HEK293T (cell line): ENCODE results near the gene DCXR.
A peak's percentile ranks its signal among the peaks of the same experiment; 100 is the strongest.

ENCODE experiments used
- CTCF ChIA-PET: fragments of 350-600 bp; formaldehyde crosslinking; extraction: SDS; loops from one replicate; lab custom pipeline; 2021; ENCODE audit warnings: antibody characterized with exemption, inconsistent platforms; lab: Yijun Ruan, JAX
- POLR2A ChIA-PET: fragments of 350-600 bp; formaldehyde crosslinking; extraction: SDS; loops from one replicate; lab custom pipeline; 2020; ENCODE audit warnings: antibody characterized with exemption, inconsistent platforms; lab: Yijun Ruan, JAX
- DNase-seq: peaks from one replicate; pipeline ENCODE4 v3.0.0; 2012; ENCODE audit warnings: mixed read lengths; ENCODE audit errors: extremely low spot score
- ARNT ChIP-seq: fragments of 450-650 bp; IDR thresholded peaks from 2 replicates; pipeline ENCODE4 v1.6.1; 2017; ENCODE audit warnings: mild to moderate bottlenecking
- BHLHE40 ChIP-seq: fragments of 450-650 bp; IDR thresholded peaks from 2 replicates; pipeline ENCODE4 v1.6.1; 2016; ENCODE audit warnings: mild to moderate bottlenecking, moderate library complexity, borderline replicate concordance
- CTBP1 ChIP-seq: fragments of 450-650 bp; IDR thresholded peaks from 2 replicates; pipeline ENCODE4 v1.6.1; 2016; ENCODE audit warnings: borderline replicate concordance
- ELF4 ChIP-seq: fragments of 450-650 bp; IDR thresholded peaks from 2 replicates; pipeline ENCODE4 v1.6.1; 2017; ENCODE audit warnings: antibody characterized with exemption
- FOXA1 ChIP-seq: fragments of 450-650 bp; IDR thresholded peaks from 2 replicates; pipeline ENCODE4 v1.6.1; 2016; ENCODE audit warnings: mild to moderate bottlenecking
- FOXK2 ChIP-seq: fragments of 450-650 bp; IDR thresholded peaks from 2 replicates; pipeline ENCODE4 v1.6.1; 2016; ENCODE audit warnings: mild to moderate bottlenecking
- FOXM1 ChIP-seq: fragments of 450-650 bp; IDR thresholded peaks from 2 replicates; pipeline ENCODE4 v1.6.1; 2017; ENCODE audit warnings: mild to moderate bottlenecking, borderline replicate concordance
- HDGF ChIP-seq: fragments of 450-650 bp; IDR thresholded peaks from 2 replicates; pipeline ENCODE4 v1.6.1; 2017; ENCODE audit warnings: antibody characterized with exemption, borderline replicate concordance
- L3MBTL2 ChIP-seq: fragments of 450-650 bp; conservative IDR thresholded peaks from 2 replicates; pipeline ENCODE4 v1.6.1; 2016; ENCODE audit warnings: mild to moderate bottlenecking
- LEF1 ChIP-seq: fragments of 450-650 bp; IDR thresholded peaks from 2 replicates; pipeline ENCODE4 v1.6.1; 2017; ENCODE audit warnings: mild to moderate bottlenecking, borderline replicate concordance
- NFRKB ChIP-seq: fragments of 450-650 bp; IDR thresholded peaks from 2 replicates; pipeline ENCODE4 v1.6.1; 2016; ENCODE audit warnings: mild to moderate bottlenecking, moderate library complexity
- SP1 ChIP-seq: fragments of 450-650 bp; IDR thresholded peaks from 2 replicates; pipeline ENCODE4 v1.6.1; 2017
- SUZ12 ChIP-seq: fragments of 450-650 bp; IDR thresholded peaks from 2 replicates; pipeline ENCODE4 v1.6.1; 2016; ENCODE audit warnings: mild to moderate bottlenecking
- TARDBP ChIP-seq: fragments of 450-650 bp; IDR thresholded peaks from 2 replicates; pipeline ENCODE4 v1.6.1; 2016
- ZNF384 ChIP-seq: fragments of 450-650 bp; IDR thresholded peaks from 2 replicates; pipeline ENCODE4 v1.6.1; 2016
- TF ChIP-seq, protein P1 (sequence below): fragments of 450-650 bp; IDR thresholded peaks from 2 replicates; pipeline ENCODE4 v1.6.1; 2016

DCXR gene

DNA sequence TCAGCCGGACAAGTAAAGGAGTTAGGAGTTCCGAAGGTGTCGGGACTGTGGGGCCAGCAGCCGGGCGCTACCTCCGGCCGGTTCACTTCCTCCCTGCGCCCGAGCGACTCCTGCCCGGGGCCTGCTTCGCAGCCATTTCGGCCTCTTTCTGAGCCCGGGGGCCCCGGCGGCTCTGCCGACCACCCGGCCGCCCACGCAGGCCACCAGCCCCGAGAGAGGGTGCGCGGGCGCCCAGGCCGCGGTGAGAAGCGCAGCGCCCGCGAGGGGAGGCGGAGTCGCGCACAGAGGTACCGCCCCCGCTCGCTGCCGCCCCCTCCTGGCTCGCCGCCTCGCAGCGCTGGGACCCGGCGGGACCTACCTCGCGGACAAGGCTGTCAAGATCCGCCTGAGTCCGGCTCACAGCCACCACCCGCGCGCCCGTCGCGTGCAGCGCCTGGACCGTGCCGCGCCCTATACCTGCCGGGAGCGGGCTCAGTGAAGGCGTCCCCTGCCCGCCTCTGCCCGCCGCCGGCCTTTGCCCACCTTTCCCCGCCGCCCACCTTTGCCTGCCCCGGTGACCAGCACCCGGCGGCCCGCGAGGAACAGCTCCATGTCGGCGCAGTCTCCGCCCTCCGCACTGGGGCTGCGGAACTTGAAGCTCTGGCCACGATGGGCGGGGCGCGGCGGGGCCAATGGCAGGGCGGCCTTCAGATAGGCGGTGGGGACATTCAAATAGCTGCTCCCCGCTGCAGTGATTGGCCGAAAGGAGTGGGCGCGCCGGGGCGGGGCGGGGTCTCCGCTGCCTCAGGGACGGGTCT is at the start of gene DCXR:
Gene DCXR, minus strand, starts transcription at position 606 of the 797 bp plus-strand sequence. Its CDS starts 15 bp downstream, at position 591.
- POLR2A ChIA-PET = interaction anchor here (0.5 to 1.8 kb wide), 21 partner anchors 8 to 168 kb away, joined by 3 to 22 read pairs (median 4); partner anchors contain the start of genes CENPX, DUS1L, FASN and GPS1
- CTCF ChIA-PET = interaction anchor here (0.6 to 1.7 kb wide), 12 partner anchors 11 to 377 kb away, joined by 3 to 17 read pairs (median 4); partner anchors contain the start of genes CENPX, FASN, LRRC45 and NOTUM
- TF ChIP-seq CTBP1 = no peak
- TF ChIP-seq FOXM1 = no peak
- TF ChIP-seq FOXK2 = no peak
- TF ChIP-seq ARNT = no peak
- no peak for TF ChIP-seq NFRKB
- no peak for TF ChIP-seq SP1
- TF ChIP-seq, protein P1, sequence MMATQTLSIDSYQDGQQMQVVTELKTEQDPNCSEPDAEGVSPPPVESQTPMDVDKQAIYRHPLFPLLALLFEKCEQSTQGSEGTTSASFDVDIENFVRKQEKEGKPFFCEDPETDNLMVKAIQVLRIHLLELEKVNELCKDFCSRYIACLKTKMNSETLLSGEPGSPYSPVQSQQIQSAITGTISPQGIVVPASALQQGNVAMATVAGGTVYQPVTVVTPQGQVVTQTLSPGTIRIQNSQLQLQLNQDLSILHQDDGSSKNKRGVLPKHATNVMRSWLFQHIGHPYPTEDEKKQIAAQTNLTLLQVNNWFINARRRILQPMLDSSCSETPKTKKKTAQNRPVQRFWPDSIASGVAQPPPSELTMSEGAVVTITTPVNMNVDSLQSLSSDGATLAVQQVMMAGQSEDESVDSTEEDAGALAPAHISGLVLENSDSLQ = peak; percentile 86
- 0 out of 2 replicates have a peak, but pooled peaks have one; percentile 45 for TF ChIP-seq HDGF
- TF ChIP-seq ELF4 = no peak
- TF ChIP-seq TARDBP = no peak
- peak; percentile 68 for TF ChIP-seq L3MBTL2
- TF ChIP-seq BHLHE40 = no peak
- DNase-seq = peak; percentile 94

DNA sequence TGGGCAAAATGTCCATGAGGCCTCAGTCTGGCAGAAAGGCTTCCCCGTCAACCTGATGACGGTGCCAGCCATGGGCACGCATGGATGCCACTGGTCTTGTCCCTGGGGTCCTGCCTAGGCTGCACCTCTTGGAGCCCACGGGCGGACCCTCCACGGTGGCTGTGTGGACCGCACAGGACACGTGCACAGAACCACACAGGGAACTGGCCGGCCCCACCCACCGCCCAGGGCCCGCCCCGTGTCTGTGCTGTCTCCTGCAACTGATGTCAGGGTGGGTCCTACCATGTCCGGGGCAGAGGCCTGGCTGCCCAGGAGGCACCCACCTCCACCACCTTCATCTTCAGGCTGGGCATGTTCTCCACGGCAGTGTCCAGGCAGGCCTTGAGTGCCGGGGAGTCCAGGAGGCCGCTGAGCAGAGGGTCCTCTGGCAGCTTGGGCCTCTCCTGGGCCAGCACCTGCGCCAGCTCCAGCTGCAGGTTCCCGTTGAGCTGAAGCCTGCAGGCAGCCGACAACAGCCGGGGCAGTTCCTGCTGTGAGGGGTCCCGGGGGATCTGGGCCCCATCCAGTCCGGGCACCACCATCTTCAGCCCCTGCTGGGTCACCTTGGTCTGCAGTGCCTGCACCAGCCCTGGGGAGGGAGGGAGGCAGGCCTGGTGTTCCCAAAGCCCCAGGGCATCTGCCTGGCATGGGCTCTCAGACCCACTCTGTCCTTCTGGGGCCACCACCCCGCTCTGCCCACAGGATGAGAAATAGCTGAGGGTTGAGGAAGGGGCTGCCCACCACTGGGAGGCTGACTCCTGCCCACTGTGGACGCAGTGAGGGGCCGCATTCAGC is 48.7 kb upstream of the DCXR start:
- ChIA-PET CTCF (interaction anchor here (0.6 kb wide), 1 partner anchor 181 kb away, joined by 3 read pairs; no protein-coding TSS in a partner anchor), POLR2A (interaction anchor here (5.2 kb wide), 1 partner anchor 12 kb away, joined by 19 read pairs; the partner anchor contains the start of gene FASN)
- DNase-seq = no peak
- TF ChIP-seq ZNF384 = no peak
- TF ChIP-seq BHLHE40 = no peak
- TF ChIP-seq ARNT = no peak

DNA sequence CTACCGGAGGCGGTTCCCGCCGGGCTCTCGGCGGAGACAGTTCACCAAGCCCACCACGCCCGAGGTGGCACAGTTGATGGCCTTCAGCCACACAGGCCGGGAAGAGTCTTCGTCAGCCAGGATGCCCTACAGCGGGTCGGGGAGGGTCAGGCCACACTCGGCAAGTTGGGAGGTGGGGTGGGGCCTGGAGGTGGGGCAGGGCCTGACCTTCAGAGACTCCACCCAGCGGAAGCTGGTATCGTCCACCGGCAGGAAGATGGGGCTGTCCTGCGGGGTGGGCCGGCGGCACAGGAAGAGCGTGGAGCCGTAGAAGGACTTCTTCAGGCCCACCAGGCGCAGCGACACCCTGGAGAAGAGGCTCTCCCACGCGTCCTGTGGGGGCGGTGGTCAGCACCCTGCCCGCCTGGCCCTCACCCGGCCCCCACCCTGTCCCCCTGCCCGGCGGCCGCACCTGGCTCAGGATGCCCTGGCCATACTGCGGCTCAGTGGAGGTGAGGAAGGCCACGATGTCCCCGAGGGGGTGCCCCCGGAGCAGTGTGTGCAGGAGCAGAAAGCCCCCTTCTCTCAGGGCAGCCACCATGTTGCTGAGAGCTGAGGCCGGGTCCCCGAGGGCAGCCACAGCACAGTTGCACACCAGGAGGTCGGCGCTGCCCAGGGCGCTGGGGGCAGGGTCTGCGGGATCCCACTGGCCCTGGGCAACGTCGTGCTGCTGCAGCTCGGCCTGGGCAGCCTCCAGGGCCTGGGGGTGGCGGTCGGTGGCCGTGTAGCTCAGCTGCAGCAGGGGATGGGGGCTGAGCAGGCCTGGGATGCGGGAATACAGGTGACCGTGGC is 47.7 kb upstream of the DCXR start:
- CTCF ChIA-PET = no interaction called here
- POLR2A ChIA-PET = interaction anchor here (1.1 to 5.2 kb wide), 2 partner anchors 11 to 13 kb away, joined by 3 to 19 read pairs; partner anchors contain the start of gene FASN

DNA sequence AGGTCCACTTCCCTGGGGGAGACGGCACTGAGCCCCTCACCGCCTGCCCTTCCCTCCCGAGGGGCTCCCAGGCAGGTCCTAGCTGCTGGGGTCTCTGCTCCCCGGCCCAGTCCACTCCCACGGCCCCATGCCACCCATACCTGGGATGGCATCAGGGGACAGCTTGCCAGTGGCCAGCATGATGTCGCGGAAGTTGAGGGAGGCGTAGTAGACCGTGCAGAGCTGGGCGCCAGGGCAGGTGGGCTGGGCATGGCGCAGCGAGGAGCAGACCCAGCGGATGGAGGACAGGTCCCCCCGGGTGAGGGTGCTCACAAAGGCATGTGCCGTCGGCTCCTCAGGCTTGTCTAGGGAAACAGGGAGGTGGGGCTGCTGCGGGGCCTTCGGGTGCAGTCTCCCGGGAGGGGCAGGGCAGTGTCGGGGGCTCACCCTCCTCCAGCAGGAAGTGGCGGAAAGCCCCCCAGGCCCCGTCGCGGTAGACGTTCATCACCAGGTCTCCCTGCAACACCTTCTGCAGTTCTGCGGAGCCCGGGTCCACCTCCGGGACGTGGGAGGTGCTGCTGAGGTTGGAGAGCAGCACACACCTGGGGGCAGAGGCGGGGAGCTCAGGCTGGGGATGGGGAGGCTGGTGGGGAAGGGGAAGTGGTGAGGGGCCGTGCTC is 47.0 kb upstream of the DCXR start:
- CTCF ChIA-PET = no interaction called here
- POLR2A ChIA-PET = interaction anchor here (1.1 kb wide), 1 partner anchor 11 kb away, joined by 3 read pairs; no protein-coding TSS in a partner anchor
- no peak for TF ChIP-seq CTBP1
- no peak for TF ChIP-seq HDGF
- TF ChIP-seq BHLHE40 = no peak
- no peak for TF ChIP-seq SUZ12
- no peak for TF ChIP-seq ELF4
- no peak for DNase-seq

More for the DNA sequence above, 47.7 kb upstream of the DCXR start:
- DNase-seq = no peak
- no peak for TF ChIP-seq HDGF
- no peak for TF ChIP-seq FOXM1
- no peak for TF ChIP-seq ZNF384
- TF ChIP-seq BHLHE40 = no peak
- TF ChIP-seq FOXK2 = no peak
- no peak for TF ChIP-seq SP1
- TF ChIP-seq CTBP1 = no peak
- TF ChIP-seq LEF1 = no peak
- TF ChIP-seq ELF4 = no peak

DNA sequence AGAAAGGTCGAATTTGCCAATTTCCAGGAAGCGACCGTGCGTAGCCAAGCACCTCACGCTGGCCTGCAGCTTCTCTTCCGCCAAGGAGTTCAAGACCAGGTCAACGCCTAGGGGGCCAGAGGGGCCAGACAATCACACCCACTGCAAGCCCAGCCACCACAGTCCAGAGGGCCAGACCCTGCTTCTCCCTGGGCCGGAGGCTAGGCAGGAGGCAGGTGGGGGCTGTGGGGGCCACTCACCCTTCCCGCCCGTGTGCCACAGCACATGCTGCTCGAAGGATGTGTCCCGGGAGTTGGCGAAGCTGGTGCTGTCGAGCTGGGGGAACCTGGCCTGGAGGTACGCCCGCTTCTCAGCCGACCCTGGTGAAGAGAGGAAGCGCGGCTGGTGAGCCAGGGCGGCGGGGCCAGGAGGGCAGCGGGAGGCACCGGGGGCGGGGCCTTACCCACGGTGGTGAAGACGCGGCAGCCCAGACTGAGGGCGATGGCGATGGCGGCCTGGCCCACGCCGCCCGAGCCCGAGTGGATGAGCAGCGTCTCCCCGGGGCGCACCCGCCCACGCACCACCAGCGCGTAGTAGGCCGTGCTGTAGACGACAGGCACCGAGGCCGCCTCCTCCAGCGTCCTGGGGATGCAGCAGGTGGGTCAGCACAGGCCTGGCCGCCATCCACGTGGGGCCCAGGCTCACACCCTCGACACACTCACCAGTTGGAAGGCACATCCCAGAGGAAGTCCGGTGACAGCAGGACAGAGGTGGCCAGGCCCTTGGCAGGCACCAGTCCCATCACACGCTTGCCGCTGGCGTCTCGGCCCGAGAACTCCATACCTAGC is 46.2 kb upstream of the DCXR start:
- no peak for DNase-seq
- TF ChIP-seq SUZ12 (no peak), ARNT (no peak), BHLHE40 (no peak), NFRKB (no peak), FOXA1 (no peak), L3MBTL2 (no peak), LEF1 (no peak), ZNF384 (no peak), TARDBP (no peak)
- TF ChIP-seq, protein P1 = no peak
- POLR2A ChIA-PET = no interaction called here
- CTCF ChIA-PET = no interaction called here
